DOHH2 (cell line): ENCODE measurements around the gene CDKN2C.

Experiments used
- EZH2phosphoT487 ChIP-seq: fragments of 200-600 bp; sonication (generic); IDR thresholded peaks from 2 replicates; pipeline ENCODE4 v1.6.1; 2017; ENCODE audit warnings: borderline replicate concordance, mild to moderate bottlenecking, antibody characterized with exemption, low read length, moderate library complexity, mixed read lengths
- TF ChIP-seq, protein P1 (sequence below): fragments of 200-600 bp; sonication (generic); IDR thresholded peaks from one replicate; pipeline ENCODE4 v1.5.1; 2014; ENCODE audit warnings: antibody characterized with exemption, mild to moderate bottlenecking, low read depth, low read length; ENCODE audit not compliant: poor library complexity, severe bottlenecking

DNA sequence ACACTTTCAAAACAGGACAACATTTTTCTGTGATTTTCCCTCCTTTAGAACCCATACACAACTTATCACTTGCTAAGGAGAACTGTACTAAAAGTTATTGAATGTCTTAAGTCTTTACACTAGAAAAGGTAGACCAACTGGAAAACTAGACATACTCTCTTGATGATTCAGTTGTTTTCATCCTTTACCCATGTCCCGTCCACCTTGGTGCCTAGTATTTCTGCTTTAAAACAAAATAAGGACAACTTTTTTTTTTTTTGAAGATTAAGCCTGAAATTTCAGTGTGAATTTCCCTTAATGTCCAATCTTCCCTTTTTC lies 4.5 kb downstream of the CDKN2C start:
- TF ChIP-seq, protein P1, sequence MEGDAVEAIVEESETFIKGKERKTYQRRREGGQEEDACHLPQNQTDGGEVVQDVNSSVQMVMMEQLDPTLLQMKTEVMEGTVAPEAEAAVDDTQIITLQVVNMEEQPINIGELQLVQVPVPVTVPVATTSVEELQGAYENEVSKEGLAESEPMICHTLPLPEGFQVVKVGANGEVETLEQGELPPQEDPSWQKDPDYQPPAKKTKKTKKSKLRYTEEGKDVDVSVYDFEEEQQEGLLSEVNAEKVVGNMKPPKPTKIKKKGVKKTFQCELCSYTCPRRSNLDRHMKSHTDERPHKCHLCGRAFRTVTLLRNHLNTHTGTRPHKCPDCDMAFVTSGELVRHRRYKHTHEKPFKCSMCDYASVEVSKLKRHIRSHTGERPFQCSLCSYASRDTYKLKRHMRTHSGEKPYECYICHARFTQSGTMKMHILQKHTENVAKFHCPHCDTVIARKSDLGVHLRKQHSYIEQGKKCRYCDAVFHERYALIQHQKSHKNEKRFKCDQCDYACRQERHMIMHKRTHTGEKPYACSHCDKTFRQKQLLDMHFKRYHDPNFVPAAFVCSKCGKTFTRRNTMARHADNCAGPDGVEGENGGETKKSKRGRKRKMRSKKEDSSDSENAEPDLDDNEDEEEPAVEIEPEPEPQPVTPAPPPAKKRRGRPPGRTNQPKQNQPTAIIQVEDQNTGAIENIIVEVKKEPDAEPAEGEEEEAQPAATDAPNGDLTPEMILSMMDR = no peak
- TF ChIP-seq EZH2phosphoT487 = no peak
